Stimulated activated CD4-positive, alpha-beta T cell treated with anti-CD3 and anti-CD28 coated beads, TNF-alpha, amount 100 ng/mL, for 48 hours (primary cell): ENCODE measurements around the gene SUPT3H.
A peak's percentile ranks its signal among the peaks of the same experiment; 100 is the strongest.

Experiments
- DNase-seq, 3 donors: peaks; one replicate each; pipeline ENCODE4 v3.0.0-alpha.2; 2020; ENCODE audit warnings: low read depth in 3 of 3

Gene SUPT3H

DNA sequence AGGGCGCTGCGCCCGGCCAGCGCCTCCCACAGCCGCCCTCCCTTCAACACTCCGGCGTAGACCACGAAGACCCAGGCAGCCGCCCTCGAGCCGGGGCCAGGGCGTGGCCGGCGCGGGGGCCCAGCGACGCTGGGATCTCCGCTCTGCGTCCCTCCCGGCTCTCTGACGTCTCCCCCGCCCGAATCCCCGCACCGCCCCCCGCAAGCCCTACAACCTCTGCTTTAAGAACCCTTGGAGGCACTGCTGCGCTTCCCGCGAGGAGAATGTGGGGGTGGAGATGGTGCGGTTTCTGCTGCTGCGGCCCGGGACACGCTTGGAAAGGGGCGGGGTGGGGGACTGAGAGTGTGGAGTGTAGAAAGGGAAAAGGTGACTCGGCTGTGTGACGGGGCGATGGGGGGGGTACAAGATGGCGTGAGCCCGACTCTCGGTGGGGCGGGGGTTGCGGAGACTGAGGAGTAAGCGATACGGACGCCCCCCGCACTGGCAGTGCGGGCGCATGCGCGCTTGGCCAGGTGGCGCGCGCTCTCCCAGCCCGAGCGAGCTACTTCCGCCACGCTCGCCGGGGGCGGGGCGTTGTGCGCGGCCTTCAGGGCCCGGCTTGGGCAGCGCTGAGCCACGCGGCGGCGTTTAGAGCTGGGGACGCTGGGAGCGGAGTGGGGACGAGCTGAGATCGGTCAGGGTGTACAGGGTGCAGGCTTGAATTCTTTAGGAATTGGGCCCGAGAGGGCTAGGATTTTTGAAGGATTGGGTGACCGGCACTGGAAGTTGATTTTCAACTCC, at the start of gene SUPT3H:
SUPT3H (minus strand) TSS at position 381 of the 780 bp plus-strand sequence.
- DNase-seq = peak; percentile 89 to 94 (median 94)

DNA sequence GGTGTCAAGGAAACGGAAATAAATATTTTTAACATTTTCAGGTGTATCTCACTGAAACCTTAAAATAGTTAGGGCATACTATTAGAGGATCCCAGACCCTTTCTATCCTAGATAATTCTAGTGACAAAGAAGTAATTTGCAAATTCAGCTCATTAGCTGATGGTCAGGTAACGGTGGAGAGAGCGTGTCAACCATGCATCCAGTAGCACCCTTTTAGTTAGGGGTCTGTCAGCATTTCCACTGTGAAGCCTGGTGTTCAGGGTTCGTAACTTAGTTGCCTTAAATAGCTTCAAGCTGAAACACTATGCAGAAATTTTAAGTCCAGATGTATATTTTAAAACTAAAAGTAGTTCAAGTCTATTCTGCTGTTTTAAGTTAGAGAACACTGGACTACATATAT, 48.5 kb upstream of the SUPT3H start:
- DNase-seq = no peak

GRCh38 chr6:45424451-45424861, 46.7 kb upstream of the SUPT3H start:
- peak in 1 of 3 donors; percentile 32 for DNase-seq

- DNase-seq = no peak
Observed at GRCh38 chr6:45423824-45424450, 46.2 kb upstream of the SUPT3H start.

GRCh38 chr6:45423111-45423823, 45.5 kb upstream of the SUPT3H start:
- DNase-seq = peak in 1 of 3 donors; percentile 34

GRCh38 chr6:45422503-45423110, 44.9 kb upstream of the SUPT3H start:
- peak in 2 of 3 donors; percentile 19 to 32 for DNase-seq

DNA sequence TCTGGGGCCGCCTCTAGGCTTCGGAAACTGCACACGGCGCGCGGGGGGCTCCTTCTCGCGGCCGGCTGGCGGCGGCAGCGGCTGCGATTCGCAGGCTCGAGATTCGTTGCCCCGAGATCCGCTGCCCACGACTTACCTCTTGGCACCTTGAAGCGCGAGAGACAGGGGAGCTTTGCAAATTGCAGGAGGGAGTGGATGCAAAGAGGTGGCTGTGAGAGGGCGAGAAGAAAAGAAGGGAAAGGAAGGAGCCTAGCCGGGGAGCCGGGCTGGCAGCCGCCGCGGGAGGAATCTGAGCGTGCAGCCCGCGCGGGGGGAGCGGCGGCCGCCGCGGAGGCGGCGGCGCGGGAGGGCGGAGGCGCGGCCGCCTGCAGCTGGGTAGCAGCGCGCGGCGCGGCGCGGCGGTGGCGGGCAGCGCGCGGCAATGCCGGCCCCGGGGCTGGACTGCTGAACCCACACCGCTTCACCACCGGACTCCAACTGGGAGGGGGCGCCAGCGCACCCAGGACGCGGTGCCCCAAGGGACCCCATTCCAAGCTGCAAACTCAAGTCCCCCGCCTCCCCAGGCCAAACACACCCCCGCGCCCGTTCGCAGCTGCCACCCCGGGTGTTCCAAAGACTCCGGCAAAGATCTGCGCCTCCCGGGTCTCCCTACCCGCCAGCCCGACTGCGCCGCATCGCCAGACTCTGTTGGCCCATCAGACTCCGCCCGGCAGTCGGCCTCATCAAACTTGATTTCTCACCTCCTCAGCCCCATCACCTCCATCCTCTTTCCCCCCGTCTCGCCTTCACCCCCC, 44.2 kb upstream of the SUPT3H start:
- peak; percentile 37 to 47 (median 41) for DNase-seq

GRCh38 chr6:45420909-45421708, 43.4 kb upstream of the SUPT3H start:
- DNase-seq = no peak

DNA sequence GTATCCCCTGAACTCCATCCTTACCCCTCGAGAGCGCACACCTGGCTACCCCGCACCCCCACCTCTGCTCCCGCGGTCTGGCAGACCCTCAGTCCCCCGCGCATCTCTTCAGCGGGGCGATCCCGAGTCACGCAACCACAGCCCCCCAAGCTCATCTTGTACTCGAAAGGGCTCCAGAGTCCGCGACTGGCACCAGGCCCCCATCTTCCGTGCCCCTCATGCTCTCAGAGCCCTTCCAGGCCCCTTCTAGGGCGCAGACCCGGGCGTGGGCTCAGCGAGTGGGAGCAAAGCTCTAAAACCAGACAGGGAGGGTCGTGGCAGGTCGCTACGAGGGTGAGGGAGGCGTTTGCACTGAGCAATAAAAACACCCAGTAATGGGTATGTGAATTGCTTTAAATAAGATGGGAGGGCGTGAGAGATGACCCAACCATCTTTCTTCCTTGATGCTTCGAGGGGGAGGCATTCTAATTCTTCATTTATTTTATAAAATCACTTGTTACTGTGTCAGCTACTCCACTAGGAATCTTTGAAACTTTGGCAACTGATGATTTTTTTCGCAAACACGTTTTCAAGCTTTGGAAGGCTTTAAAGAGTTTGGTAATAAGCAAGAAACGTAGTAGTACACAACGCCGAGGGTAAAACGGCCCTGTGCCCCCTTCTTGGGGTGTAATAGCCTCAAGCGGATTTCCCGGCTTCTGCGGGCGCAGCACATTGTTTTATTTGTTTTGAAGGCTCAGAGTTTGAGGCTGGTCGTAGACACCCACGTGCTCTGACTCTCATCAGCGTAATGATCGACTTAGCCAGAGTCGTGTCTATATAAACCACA, 42.6 kb upstream of the SUPT3H start:
- peak; percentile 28 to 45 (median 29) for DNase-seq

DNA sequence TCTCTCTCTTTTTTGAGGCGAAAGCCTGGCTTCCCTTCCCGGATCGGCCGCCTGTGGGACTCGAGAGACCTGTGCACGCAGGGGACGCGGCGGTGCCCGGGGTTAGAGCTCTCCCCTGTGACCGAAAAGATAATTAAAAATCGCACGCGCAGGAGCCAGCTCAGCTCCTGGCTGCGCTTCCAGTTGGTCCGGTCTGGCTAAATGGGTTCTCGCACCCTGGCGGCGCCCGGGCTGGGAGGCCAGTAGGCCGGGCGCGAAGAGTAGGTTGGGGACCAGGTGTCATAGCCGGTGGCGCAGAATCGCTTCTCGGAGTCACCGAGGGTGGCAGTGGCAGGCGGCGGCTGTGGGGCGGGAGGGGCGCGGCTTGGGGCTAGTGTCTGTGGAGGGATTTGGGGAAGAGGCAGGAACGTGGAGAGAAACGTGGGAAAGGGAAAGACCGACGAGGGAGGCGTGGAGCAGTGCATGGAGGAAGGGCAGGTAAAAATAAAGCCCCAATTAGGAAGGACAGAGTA, 41.9 kb upstream of the SUPT3H start:
- DNase-seq = peak; percentile 54 to 57 (median 57)

GRCh38 chr6:45417436-45417835, 39.7 kb upstream of the SUPT3H start:
- DNase-seq = no peak

DNA sequence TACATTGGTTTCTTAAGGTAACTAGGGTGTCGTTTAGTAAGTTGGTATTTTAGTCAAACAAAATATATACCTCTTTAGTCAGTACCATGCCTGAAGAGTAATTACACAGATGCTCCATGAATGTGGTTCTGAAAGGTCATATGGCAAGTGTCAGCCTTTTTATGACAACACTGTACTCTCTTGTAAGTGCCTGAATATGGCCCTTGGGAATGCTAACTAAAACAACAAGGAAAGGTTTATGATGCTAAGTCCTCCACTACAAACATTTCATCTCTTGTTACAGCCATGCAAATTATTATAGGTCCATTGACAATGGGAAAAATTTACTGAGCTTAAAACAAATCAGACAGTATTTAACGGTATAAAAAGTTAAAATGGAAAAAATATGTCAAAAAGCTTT, 39.0 kb upstream of the SUPT3H start:
- no peak for DNase-seq

DNA sequence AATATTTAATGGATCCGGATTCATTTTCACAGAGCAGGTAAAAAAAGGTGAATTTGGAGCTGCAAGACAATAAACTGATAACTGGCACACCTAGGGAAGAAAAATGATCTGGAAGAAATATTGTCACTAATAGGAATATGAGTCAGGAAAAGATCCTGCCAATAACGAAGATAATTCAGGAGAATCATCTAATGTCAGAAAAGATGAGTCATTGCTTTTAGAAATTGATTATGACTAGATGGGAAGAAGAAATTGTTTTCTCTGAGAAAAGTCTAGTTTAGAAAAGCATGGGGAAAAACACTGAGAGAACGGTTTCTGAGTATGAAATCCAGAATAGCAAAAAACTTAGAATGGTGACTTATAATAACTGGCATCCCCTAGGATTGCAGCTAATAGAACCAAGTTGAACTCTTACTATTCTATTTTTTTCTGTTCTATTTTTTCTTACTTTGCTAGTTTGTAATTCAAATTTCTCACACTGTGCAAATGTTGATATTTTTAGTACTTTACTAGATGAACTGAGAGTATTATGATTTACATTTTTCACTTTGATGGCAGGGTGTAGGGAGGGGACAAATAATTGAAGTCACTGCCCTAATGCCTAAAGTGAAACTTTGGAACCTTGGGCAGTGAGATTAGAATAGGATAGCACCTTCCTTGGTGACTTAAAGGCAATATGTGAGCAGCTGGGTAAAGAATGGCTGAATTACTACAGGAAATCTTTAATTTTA, 38.2 kb upstream of the SUPT3H start:
- no peak for DNase-seq

GRCh38 chr6:45415315-45415714, 37.6 kb upstream of the SUPT3H start:
- no peak for DNase-seq

DNA sequence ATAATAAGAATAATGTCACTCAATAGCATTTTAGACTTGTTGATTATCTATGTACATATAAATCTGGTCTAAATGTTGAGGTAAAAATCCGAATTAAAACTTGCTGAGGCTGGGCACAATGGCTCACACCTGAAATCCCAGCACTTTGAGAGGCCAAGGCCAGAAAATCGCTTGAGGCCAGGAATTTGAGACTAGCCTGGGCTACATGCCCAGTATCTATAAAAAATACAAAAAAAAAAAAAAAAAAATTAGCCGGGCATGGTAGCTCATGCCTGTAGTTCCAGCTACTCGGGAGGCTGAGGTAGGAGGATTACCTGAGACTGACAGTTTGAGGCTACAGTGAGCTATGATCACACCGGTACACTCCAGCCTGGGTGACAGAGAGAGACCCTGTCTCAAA, 34.2 kb upstream of the SUPT3H start:
- DNase-seq = no peak

GRCh38 chr6:45400021-45400420, 22.3 kb upstream of the SUPT3H start:
- DNase-seq = no peak

GRCh38 chr6:45398075-45398813, 20.5 kb upstream of the SUPT3H start:
- no peak for DNase-seq

GRCh38 chr6:45394586-45395095, 16.9 kb upstream of the SUPT3H start:
- DNase-seq = no peak
